Ascending aorta (tissue), 2 donors: ENCODE data around the gene RICTOR. TPM values are rescaled to one million over a fixed set of nuclear protein-coding genes. Genes with fewer than 3 reads are reported as not detected.
A peak's percentile ranks its signal among the peaks of the same experiment; 100 is the strongest.

ENCODE experiments used
- DNase-seq, 2 donors: peaks; one replicate each; pipeline ENCODE4 v3.0.0-alpha.2; 2019; ENCODE audit warnings: low spot score in 2 of 2
- H3K27ac ChIP-seq, 2 donors: fragments of 200-600 bp; sonication (generic); one replicate each; pipeline ENCODE4 v1.5.1; 2016 to 2017; ENCODE audit warnings: mild to moderate bottlenecking in 1 of 2
- H3K27me3 ChIP-seq: fragments of 200-600 bp; sonication (generic); one replicate; pipeline ENCODE4 v1.5.1; 2017
- H3K36me3 ChIP-seq, 2 donors: fragments of 200-600 bp; sonication (generic); one replicate each; pipeline ENCODE4 v1.5.1; 2016
- H3K4me1 ChIP-seq, 2 donors: fragments of 200-600 bp; sonication (generic); one replicate each; pipeline ENCODE4 v1.5.1; 2016 to 2017; ENCODE audit warnings: mild to moderate bottlenecking in 1 of 2
- H3K4me3 ChIP-seq, 2 donors: fragments of 200-600 bp; sonication (generic); one replicate each; pipeline ENCODE4 v1.5.1; 2016 to 2017; ENCODE audit warnings: mild to moderate bottlenecking in 1 of 2
- H3K9me3 ChIP-seq, 2 donors: fragments of 200-600 bp; sonication (generic); one replicate each; pipeline ENCODE4 v1.5.1; 2016
- intact Hi-C: fragments of 100-400 bp; cut with DNase I; formaldehyde crosslinking; loops from one replicate; pipeline ENCODE4 v1.15.1; 2023
- total RNA-seq: library from RNA; depleted of rRNA; stranded (reverse); fragments of >200 nt; gene quantifications from one replicate; pipeline ENCODE4 v1.1.0, GENCODE V29; 2016
- TF ChIP-seq, protein P1 (sequence below), 3 experiments: fragments of 200-600 bp in 2 of 3; fragments of 450-650 bp in 1 of 3; sonication (generic) in 2 of 3; IDR thresholded peaks; one replicate each; pipeline ENCODE4 v1.5.1; 2016 to 2019; ENCODE audit warnings: antibody characterized with exemption in 3 of 3, mild to moderate bottlenecking in 1 of 3, moderate library complexity in 1 of 3

Gene RICTOR
- total RNA-seq, 1 donor from 2014 or later: 12.1 TPM

DNA sequence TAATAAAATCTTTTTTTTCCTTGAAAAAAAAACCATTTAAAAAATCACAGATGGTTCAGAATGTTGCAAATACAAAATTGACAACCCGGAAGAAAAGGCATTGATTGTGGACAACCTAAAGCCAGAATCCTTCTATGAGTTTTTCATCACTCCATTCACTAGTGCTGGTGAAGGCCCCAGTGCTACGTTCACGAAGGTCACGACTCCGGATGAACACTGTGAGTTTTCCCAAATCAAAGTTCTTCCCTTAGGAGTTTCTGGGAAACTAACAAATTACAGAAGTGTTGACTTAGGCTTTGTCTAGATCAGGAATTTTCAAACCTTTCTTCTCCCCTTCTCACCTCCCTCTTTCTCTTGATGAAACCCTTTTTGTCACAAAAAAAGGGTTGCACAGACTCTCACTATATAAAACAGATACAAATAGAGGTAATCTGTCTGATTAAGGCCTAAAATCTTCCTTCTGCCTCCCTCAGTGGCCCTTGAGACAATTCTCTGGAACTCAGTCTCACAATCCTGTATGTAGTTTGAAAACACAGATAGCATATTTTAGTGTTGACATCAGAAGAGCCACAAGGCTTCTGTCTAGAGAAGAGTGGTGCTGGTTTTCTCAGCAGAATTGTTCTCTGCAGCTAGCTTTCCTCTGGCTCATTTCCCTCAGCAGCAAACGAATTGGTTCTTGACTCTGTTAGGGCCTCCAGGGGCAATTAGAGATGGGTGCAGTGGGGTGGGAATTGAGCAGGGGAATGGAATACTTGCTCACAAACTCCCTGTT, 148.9 kb downstream of the RICTOR start:
- peak overlapping the region; percentile 42 to 65 for H3K27ac ChIP-seq
- intact Hi-C loops: no loop called here
- H3K9me3 ChIP-seq: no peaks in the 10 kb centered on the region
- no peak overlapping the region for H3K4me3 ChIP-seq
- TF ChIP-seq, protein P1, sequence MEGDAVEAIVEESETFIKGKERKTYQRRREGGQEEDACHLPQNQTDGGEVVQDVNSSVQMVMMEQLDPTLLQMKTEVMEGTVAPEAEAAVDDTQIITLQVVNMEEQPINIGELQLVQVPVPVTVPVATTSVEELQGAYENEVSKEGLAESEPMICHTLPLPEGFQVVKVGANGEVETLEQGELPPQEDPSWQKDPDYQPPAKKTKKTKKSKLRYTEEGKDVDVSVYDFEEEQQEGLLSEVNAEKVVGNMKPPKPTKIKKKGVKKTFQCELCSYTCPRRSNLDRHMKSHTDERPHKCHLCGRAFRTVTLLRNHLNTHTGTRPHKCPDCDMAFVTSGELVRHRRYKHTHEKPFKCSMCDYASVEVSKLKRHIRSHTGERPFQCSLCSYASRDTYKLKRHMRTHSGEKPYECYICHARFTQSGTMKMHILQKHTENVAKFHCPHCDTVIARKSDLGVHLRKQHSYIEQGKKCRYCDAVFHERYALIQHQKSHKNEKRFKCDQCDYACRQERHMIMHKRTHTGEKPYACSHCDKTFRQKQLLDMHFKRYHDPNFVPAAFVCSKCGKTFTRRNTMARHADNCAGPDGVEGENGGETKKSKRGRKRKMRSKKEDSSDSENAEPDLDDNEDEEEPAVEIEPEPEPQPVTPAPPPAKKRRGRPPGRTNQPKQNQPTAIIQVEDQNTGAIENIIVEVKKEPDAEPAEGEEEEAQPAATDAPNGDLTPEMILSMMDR (IDR thresholded peaks at IDR 0.05): no peak
- H3K27me3 ChIP-seq: no peaks in the 10 kb centered on the region
- peaks cover 5 to 8% of the 10 kb centered on the region in 2 donors for H3K4me1 ChIP-seq
- no peak for DNase-seq
- peaks cover 38 to 56% of the 10 kb centered on the region in 2 donors for H3K36me3 ChIP-seq

DNA sequence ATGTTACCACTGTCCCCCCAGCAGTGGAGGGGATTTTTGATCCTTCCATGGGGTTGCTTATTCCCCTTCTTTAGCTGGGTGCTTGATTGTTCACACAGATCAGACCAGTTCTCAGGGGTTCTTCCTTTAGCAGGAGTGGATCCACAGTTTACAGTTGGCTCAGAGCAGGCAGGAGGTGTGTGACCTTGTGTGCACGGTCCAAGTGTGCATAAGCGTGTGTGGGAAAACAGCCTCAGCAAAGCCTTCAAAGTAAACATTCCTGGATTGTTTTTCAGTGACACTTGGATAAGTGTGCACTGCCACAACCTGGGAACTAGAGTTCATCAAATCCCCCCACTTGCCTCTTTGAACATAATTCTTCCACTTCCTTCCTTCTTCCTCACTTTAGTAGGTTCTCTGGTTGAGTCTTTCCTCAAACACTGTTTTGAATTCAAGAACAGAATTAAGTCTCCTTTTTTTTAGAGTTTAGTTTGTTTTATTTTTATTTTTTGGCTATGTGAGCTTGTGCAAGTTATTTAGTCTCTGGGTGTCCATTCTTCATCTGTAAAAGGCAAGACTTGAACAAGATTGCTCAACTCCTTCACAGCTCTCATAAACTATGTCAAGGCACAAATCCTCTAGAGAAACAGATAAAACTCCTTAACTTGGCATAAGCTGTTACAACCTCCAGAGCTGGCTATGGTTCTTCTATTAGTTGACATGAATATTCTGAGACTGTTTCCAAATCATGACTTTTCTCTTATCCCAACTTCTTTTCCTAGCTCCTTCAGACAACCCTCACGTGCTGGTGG, 150.3 kb downstream of the RICTOR start:
- TF ChIP-seq, protein P1 (IDR thresholded peaks at IDR 0.05): no peak
- Histone ChIP-seq H3K4me1 (peaks cover 5 to 8% of the 10 kb centered on the region in 2 donors), H3K36me3 (peaks cover 37 to 69% of the 10 kb centered on the region in 2 donors), H3K9me3 (no peaks in the 10 kb centered on the region), H3K27me3 (no peaks in the 10 kb centered on the region), H3K4me3 (no peak overlapping the region), H3K27ac (peak overlapping the region; percentile 50 to 55)
- intact Hi-C loops: no loop called here
- no peak for DNase-seq

DNA sequence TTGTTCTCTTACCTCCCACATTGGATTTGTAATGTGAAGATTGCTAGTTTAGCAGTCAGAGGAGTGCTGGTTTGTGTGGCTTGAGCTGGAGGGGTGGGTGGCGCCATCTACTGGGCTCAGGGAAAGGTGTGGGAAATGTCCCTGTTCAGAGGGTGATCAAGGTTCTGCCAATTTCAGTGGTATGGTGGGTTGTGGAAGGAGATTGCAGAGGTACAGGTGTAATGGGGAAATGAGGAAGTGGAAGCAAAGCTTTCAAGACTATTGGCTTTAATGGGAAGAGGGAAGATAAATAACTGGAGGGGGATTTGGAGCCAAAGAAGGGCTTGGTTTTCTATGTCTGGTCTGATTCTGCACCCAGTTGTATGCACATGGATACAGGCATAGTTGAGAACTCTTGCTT, 152.0 kb downstream of the RICTOR start:
- DNase-seq: no peak
- Histone ChIP-seq H3K4me1 (peaks cover 5 to 8% of the 10 kb centered on the region in 2 donors), H3K9me3 (no peaks in the 10 kb centered on the region), H3K4me3 (no peak overlapping the region), H3K27ac (no peak overlapping the region), H3K36me3 (peaks cover 25 to 74% of the 10 kb centered on the region in 2 donors), H3K27me3 (no peaks in the 10 kb centered on the region)
- TF ChIP-seq, protein P1 (IDR thresholded peaks at IDR 0.05): peak; percentile 34 to 69 (median 63)
- intact Hi-C loops: loop anchor here (1.0 kb wide), 1 partner anchor 90 kb away; no protein-coding TSS in a partner anchor

DNA sequence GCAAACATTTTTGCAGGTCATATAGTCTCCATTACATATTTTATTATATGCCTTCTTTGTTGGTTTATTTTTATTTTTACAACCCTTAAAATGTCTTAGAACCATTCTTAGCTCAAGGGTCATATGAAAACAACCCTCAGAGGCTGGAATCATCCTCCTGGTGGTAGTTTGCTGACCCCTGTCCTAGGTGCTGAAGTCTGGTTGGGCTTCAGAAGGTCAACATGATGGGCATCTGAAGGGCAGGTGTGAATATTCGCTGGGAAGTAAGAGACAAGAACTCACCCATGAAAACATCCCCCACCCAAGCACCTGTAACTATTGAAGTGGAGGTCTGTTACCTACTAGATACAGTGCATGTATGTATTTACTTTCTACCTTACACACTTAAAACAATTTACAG, 153.0 kb downstream of the RICTOR start:
- intact Hi-C loops: no loop called here
- DNase-seq: no peak
- Histone ChIP-seq H3K27me3 (no peaks in the 10 kb centered on the region), H3K27ac (no peak overlapping the region), H3K36me3 (peaks cover 20 to 70% of the 10 kb centered on the region in 2 donors), H3K9me3 (no peaks in the 10 kb centered on the region), H3K4me3 (no peak overlapping the region), H3K4me1 (peaks cover 5 to 8% of the 10 kb centered on the region in 2 donors)
- TF ChIP-seq, protein P1 (IDR thresholded peaks at IDR 0.05): no peak

DNA sequence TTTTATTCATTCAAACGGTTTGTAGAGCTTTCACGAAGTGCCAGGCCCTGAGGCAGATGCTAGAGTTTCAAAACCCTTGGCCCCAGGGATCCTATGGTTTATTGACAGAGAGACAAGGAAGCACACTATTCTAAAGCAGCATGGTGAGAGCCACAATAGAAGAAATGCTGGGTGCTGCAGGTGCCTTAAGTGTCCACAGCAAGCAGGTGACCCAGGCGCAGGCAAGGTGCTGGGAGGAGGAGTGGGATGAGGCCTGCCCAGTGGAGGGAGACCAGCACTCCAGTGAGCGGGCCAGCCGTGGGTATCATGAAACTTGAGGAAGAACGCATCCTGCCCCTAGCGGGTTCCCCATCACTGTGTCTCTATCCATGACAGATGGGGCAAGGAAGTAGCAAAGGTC, 157.4 kb downstream of the RICTOR start:
- H3K9me3 ChIP-seq: peaks cover 0 to 5% of the 10 kb centered on the region in 2 donors
- peaks cover 18 to 51% of the 10 kb centered on the region in 2 donors for H3K36me3 ChIP-seq
- no peaks in the 10 kb centered on the region for H3K27me3 ChIP-seq
- no peak overlapping the region for H3K4me3 ChIP-seq
- no peaks in the 10 kb centered on the region for H3K4me1 ChIP-seq
- H3K27ac ChIP-seq: no peak overlapping the region
- intact Hi-C loops: no loop called here
- DNase-seq: no peak
- TF ChIP-seq, protein P1 (IDR thresholded peaks at IDR 0.05): no peak
